Measurements from ENCODE around the gene SLC44A1. TPM values are rescaled to one million over a fixed set of nuclear protein-coding genes. Genes with fewer than 3 reads are reported as not detected.
A peak's percentile ranks its signal among the peaks of the same experiment; 100 is the strongest.

The SLC44A1 gene
- total RNA-seq, 1 donor, result 60.5 TPM

DNA sequence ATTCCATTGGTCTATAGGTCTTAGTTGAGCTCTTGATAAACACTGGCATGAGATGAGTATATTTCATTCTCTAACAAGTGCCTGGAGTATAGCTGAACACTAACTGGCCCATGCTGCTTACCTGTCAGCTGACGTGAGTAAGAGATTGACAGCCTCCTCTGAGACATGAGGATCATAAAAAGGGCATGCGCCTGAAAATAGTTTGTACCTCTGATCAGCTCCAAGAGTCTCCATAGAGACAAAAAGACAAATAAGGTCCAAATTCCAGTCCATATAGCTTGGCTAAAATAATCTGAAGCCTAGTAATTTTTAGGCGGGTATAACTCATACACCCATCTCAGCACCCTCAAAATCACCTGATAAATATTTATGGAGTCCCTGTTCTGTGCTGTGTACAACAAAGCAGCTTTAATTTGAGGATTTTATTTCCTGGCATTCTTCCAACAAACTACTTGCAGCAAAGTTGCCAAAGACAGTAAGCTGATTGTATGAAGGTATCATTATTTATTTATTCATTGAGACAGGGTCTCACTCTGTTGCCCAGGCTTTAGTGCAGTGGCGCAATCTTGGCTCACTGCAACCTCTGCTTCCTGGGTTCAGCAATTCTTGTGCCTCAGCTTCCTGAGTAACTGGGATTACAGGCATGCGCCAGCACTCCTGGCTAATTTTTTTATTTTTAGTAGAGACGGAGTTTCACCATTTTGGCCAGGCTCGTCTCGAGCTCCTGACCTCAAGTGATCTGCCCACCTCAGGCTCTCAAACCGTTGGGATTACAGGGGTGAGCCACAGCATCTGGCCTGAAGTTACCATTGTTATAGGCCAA lies 187.2 kb downstream of the SLC44A1 start:
- TF ChIP-seq, protein P1, sequence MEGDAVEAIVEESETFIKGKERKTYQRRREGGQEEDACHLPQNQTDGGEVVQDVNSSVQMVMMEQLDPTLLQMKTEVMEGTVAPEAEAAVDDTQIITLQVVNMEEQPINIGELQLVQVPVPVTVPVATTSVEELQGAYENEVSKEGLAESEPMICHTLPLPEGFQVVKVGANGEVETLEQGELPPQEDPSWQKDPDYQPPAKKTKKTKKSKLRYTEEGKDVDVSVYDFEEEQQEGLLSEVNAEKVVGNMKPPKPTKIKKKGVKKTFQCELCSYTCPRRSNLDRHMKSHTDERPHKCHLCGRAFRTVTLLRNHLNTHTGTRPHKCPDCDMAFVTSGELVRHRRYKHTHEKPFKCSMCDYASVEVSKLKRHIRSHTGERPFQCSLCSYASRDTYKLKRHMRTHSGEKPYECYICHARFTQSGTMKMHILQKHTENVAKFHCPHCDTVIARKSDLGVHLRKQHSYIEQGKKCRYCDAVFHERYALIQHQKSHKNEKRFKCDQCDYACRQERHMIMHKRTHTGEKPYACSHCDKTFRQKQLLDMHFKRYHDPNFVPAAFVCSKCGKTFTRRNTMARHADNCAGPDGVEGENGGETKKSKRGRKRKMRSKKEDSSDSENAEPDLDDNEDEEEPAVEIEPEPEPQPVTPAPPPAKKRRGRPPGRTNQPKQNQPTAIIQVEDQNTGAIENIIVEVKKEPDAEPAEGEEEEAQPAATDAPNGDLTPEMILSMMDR (IDR thresholded peaks at IDR 0.05; ENCODE audit: insufficient read depth, low read length), result no peak
- no peak for DNase-seq (ENCODE audit: low read depth)
- no peak overlapping the region for H3K4me3 ChIP-seq (ENCODE audit: low read depth, low read length)

DNA sequence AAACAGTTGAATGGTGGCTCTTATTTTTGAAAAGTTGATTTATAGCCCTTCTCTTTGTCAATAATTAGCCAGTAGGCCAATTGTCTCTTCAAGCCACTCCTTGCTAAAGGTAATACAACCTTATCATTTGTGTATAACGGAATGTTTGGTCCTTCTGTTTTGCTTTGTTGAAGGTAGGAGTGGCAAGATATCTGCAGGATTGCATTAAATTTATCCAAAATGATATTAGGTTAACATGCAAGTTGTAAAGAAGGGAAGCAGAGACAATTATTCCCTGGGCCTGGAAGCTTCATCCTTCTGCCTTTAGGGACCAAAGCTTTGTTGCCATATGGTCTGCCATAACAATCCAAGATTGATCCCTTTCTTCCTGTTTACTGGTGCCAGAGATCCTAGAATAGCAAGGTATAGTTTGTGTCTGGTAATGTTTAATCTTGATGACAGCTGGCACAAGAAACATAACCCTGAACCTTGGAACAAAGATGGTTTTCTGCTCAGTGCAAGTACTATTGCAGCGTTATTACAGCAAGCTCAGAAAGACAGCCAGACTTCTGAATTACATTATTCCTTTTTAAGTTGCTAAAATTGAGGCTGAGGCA lies 187.9 kb downstream of the SLC44A1 start:
- TF ChIP-seq, protein P1 (IDR thresholded peaks at IDR 0.05; ENCODE audit: insufficient read depth, low read length), result no peak
- DNase-seq (ENCODE audit: low read depth), result no peak
- no peak overlapping the region for H3K4me3 ChIP-seq (ENCODE audit: low read depth, low read length)

DNA sequence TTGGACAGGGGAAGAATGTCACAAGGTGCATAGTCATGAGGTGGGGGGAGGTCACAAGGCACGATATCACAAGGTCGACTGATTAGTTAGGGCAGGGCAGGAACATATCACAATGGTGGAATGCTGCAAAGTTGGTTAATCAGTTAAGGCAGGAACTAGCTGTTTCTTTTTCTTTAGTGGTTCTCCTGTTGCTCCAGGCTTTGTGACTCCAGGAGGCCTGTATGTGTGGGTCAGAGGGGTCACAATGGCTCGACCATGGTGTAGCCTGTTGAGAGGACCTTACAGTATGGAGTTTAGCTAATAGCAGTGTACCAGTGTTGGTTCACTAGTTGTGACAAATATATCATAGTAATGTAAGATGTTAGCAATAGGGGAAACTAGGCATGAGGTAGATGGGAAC lies 191.0 kb downstream of the SLC44A1 start:
- TF ChIP-seq, protein P1 (IDR thresholded peaks at IDR 0.05; ENCODE audit: insufficient read depth, low read length), result no peak
- H3K4me3 ChIP-seq (ENCODE audit: low read depth, low read length), result no peak overlapping the region
- no peak for DNase-seq (ENCODE audit: low read depth)

DNA sequence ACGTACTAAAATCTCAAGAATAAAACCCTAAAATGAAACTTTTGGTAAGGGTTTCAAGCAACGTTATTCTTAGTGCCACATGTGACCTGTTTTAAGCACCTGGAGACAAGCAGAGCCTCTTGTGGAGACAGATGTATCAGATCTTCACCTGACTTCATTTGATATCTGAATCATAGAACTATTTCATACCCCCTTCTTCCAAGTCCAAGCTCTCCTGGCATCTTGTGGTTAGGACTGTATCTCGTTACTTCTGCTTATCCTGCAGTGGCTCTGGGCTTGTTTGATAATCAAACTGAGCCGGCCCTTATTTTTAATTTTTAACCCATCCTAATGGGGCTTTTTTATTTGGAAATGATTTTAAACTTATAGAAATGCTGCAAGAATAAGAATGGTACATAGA lies 192.3 kb downstream of the SLC44A1 start:
- TF ChIP-seq, protein P1 (IDR thresholded peaks at IDR 0.05; ENCODE audit: insufficient read depth, low read length), result no peak
- no peak for DNase-seq (ENCODE audit: low read depth)
- H3K4me3 ChIP-seq (ENCODE audit: low read depth, low read length), result no peak overlapping the region

DNA sequence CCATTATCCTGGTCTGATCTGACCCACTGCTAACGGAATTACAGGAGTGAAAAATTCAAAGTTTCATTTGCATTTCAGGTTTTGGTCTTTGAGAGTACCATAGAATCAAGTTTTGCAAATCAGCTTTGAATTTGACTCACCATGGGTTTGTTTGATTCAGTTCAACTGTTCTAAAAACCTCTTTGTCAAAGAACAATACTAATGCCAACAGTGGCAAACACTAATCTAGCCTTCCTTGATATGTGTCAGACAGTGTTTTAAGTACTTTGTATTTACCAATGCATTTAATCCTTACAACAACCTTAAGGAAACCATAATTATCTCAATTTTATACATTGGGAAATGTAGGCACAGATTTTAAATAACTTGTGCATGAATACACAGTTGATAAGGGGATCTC lies 193.3 kb downstream of the SLC44A1 start:
- TF ChIP-seq, protein P1 (IDR thresholded peaks at IDR 0.05; ENCODE audit: insufficient read depth, low read length), result no peak
- no peak for DNase-seq (ENCODE audit: low read depth)

DNA sequence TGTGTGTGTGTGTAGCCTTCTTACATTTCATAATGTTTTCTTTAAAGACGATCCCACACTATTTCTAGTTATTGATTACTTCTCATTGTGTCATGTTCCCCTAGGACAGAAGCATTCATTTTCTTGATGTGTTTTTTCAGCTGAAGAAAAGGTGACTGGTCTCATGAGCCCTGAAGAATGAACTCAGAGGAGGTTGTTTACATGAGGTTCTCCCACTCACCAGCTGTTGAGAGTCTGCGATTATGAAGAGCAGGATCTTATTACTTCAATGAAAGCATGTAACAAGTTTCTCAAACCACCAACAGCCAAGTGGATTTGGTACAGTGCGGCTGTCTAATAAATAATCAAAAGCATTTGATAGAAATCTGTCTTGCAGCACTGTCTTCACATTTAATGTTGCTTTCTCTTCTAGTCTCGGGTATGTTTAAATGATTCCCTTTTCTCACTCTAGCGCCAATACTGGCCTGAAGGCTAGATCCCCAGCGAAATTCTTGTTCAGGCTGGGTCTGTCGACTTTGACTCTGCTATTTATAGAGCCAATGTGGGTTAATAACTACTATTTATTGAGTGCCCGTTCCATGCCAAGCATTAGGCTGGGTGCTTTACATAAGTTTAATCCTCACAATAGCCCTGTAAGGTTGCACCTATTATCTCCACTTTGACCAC lies 193.8 kb downstream of the SLC44A1 start:
- H3K4me3 ChIP-seq (ENCODE audit: low read depth, low read length), result no peak overlapping the region
- peak; percentile 56 for DNase-seq (ENCODE audit: low read depth)
- TF ChIP-seq, protein P1 (IDR thresholded peaks at IDR 0.05; ENCODE audit: insufficient read depth, low read length), result no peak

More for the DNA sequence above, 193.3 kb downstream of the SLC44A1 start:
- H3K4me3 ChIP-seq (ENCODE audit: low read depth, low read length), result no peak overlapping the region

Data from fibroblast of the aortic adventitia (primary cell).